H9 (cell line): ENCODE results near the gene SIM1. TPM values are rescaled to one million over a fixed set of nuclear protein-coding genes. Genes with fewer than 3 reads are reported as not detected.

Experiments
- DNase-seq: peaks from one replicate; pipeline ENCODE4 v3.0.0-alpha.2; 2017
- H2AFZ ChIP-seq: one replicate; pipeline ENCODE4 v1.6.1; 2013; ENCODE audit warnings: mild to moderate bottlenecking, low read length, control low read depth, moderate library complexity
- H2AK5ac ChIP-seq: 2 replicates; pipeline ENCODE4 v1.6.1; 2013; ENCODE audit warnings: low read length, control low read depth, mixed read lengths; ENCODE audit not compliant: insufficient read length
- H2BK120ac ChIP-seq: one replicate; pipeline ENCODE4 v1.6.1; 2013; ENCODE audit warnings: low read depth, mild to moderate bottlenecking, low read length, control low read depth, inconsistent platforms; ENCODE audit not compliant: poor library complexity, severe bottlenecking
- H2BK12ac ChIP-seq: 2 replicates; pipeline ENCODE4 v1.6.1; 2013; ENCODE audit warnings: low read length, control low read depth, mixed read lengths, low read depth; ENCODE audit not compliant: insufficient read length
- H2BK15ac ChIP-seq: 2 replicates; pipeline ENCODE4 v1.6.1; 2013; ENCODE audit warnings: low read depth, low read length, control low read depth
- H2BK20ac ChIP-seq: one replicate; pipeline ENCODE4 v1.6.1; 2013; ENCODE audit warnings: low read depth, mild to moderate bottlenecking, low read length, control low read depth, inconsistent platforms; ENCODE audit not compliant: poor library complexity, severe bottlenecking
- H2BK5ac ChIP-seq: 2 replicates; pipeline ENCODE4 v1.6.1; 2013; ENCODE audit warnings: low read length, control low read depth, mixed read lengths; ENCODE audit not compliant: insufficient read length
- H3K14ac ChIP-seq: 2 replicates; pipeline ENCODE4 v1.6.1; 2013; ENCODE audit warnings: low read length, control low read depth; ENCODE audit not compliant: insufficient read depth
- H3K18ac ChIP-seq: 2 replicates; pipeline ENCODE4 v1.6.1; 2013; ENCODE audit warnings: low read depth, mild to moderate bottlenecking, mixed read lengths, low read length, control low read depth; ENCODE audit not compliant: insufficient read length
- H3K23ac ChIP-seq: 2 replicates; pipeline ENCODE4 v1.6.1; 2013; ENCODE audit warnings: low read length, control low read depth, mixed read lengths, low read depth; ENCODE audit not compliant: insufficient read length
- H3K23me2 ChIP-seq: 2 replicates; pipeline ENCODE4 v1.6.1; 2013; ENCODE audit warnings: low read depth, mild to moderate bottlenecking, mixed read lengths, low read length, control low read depth; ENCODE audit not compliant: insufficient read length, poor library complexity, severe bottlenecking
- H3K27ac ChIP-seq: 2 replicates; pipeline ENCODE4 v1.5.1; 2013; ENCODE audit warnings: low read length, control low read depth, mixed read lengths, low read depth; ENCODE audit not compliant: insufficient read length
- H3K27me3 ChIP-seq: 2 replicates; pipeline ENCODE4 v1.6.1; 2013; ENCODE audit warnings: low read length, control low read depth, inconsistent platforms; ENCODE audit not compliant: insufficient read depth
- H3K4ac ChIP-seq: 2 replicates; pipeline ENCODE4 v1.6.1; 2013; ENCODE audit warnings: low read depth, mild to moderate bottlenecking, control low read depth, inconsistent platforms, low read length, moderate library complexity
- H3K4me1 ChIP-seq: 2 replicates; pipeline ENCODE4 v1.6.1; 2013; ENCODE audit warnings: low read length, control low read depth, inconsistent platforms; ENCODE audit not compliant: insufficient read depth
- H3K4me2 ChIP-seq: 2 replicates; pipeline ENCODE4 v1.6.1; 2013; ENCODE audit warnings: low read length, control low read depth, mixed read lengths; ENCODE audit not compliant: insufficient read length, insufficient read depth
- H3K56ac ChIP-seq: 2 replicates; pipeline ENCODE4 v1.6.1; 2013; ENCODE audit warnings: low read depth, mild to moderate bottlenecking, mixed read lengths, low read length, control low read depth; ENCODE audit not compliant: insufficient read length
- H3K79me1 ChIP-seq: 2 replicates; pipeline ENCODE4 v1.6.1; 2013; ENCODE audit warnings: low read depth, mild to moderate bottlenecking, moderate library complexity, low read length, control low read depth, inconsistent platforms; ENCODE audit not compliant: insufficient read depth, poor library complexity, severe bottlenecking
- H3K79me2 ChIP-seq: 2 replicates; pipeline ENCODE4 v1.6.1; 2013; ENCODE audit warnings: low read length, control low read depth, inconsistent platforms; ENCODE audit not compliant: insufficient read depth
- H3K9ac ChIP-seq: 2 replicates; pipeline ENCODE4 v1.6.1; 2013; ENCODE audit warnings: low read length, control low read depth, mixed read lengths; ENCODE audit not compliant: insufficient read length; ENCODE audit errors: extremely low read depth
- H3K9me3 ChIP-seq: one replicate; pipeline ENCODE4 v1.6.1; 2013; ENCODE audit warnings: low read depth, low read length, inconsistent platforms; ENCODE audit not compliant: control insufficient read depth
- H3T11ph ChIP-seq: one replicate; pipeline ENCODE4 v1.6.1; 2013; ENCODE audit warnings: mild to moderate bottlenecking, low read length, control low read depth, inconsistent platforms
- H4K20me1 ChIP-seq: one replicate; pipeline ENCODE4 v1.6.1; 2013; ENCODE audit not compliant: control insufficient read depth, insufficient read length, insufficient read depth
- H4K5ac ChIP-seq: 2 replicates; pipeline ENCODE4 v1.6.1; 2013; ENCODE audit warnings: low read depth, mild to moderate bottlenecking, mixed read lengths, low read length, control low read depth; ENCODE audit not compliant: insufficient read length
- H4K8ac ChIP-seq: replicated peaks from 2 replicates; pipeline ENCODE4 v1.6.1; 2013; ENCODE audit warnings: low read length, control low read depth, mixed read lengths, low read depth; ENCODE audit not compliant: insufficient read length
- H4K91ac ChIP-seq: 2 replicates; pipeline ENCODE4 v1.6.1; 2013; ENCODE audit warnings: low read depth, mild to moderate bottlenecking, moderate library complexity, mixed read lengths, low read length, control low read depth; ENCODE audit not compliant: insufficient read length
- H3K27ac Mint-ChIP-seq, 3 experiments: 2 replicates in 2 of 3; 3 replicates in 1 of 3; pipeline ENCODE4 v1.8.0; 2020 to 2021; ENCODE audit warnings: mixed read lengths in 3 of 3, mild to moderate bottlenecking in 1 of 3, moderate library complexity in 1 of 3
- H3K27me3 Mint-ChIP-seq: 2 replicates; pipeline ENCODE4 v1.8.0; 2021; ENCODE audit warnings: low read depth, mild to moderate bottlenecking, moderate library complexity, mixed read lengths
- H3K36me3 Mint-ChIP-seq, 3 experiments: 2 replicates in 2 of 3; 3 replicates in 1 of 3; pipeline ENCODE4 v1.8.0; 2020 to 2021; ENCODE audit warnings: low read depth in 3 of 3, mixed read lengths in 3 of 3; ENCODE audit not compliant: insufficient read depth in 1 of 3
- H3K4me1 Mint-ChIP-seq, 2 experiments: 2 replicates each; pipeline ENCODE4 v1.8.0; 2020; ENCODE audit warnings: mixed read lengths in 2 of 2
- H3K4me3 Mint-ChIP-seq, 2 experiments: 2 replicates in 1 of 2; 3 replicates in 1 of 2; pipeline ENCODE4 v1.8.0; 2020 to 2021; ENCODE audit warnings: mild to moderate bottlenecking in 2 of 2, mixed read lengths in 2 of 2, moderate library complexity in 1 of 2
- H3K9me3 Mint-ChIP-seq, 2 experiments: 2 replicates in 1 of 2; 3 replicates in 1 of 2; pipeline ENCODE4 v1.8.0; 2020; ENCODE audit warnings: mild to moderate bottlenecking in 2 of 2, mixed read lengths in 2 of 2, moderate library complexity in 1 of 2
- CTCF ChIP-seq: fragments of 200-600 bp; sonication (generic); conservative IDR thresholded peaks from 3 replicates; pipeline ENCODE4 v1.8.0; 2021; ENCODE audit warnings: antibody characterized with exemption, mild to moderate bottlenecking
- WGBS: extraction: QIAGEN DNeasy Blood & Tissue Kit; methylation state at CpG from one replicate; pipeline ENCODE4 v1.1.7; 2013; ENCODE audit warnings: missing lambda C conversion rate, low lambda C conversion rate, mixed read lengths; ENCODE audit not compliant: insufficient read length; ENCODE audit errors: extremely low coverage; 5-methylcytosine and 5-hydroxymethylcytosine counted together
- total RNA-seq: library from RNA; stranded (reverse); gene quantifications from 2 replicates; pipeline ENCODE4 v1.2.1, GENCODE V29; 2021

Gene SIM1
- total RNA-seq, 1 experiment from 2014 or later, result not detected

- Histone ChIP-seq H4K20me1 (no peaks in the 10 kb centered on the region), H2BK5ac (no peak overlapping the region), H3K14ac (no peak overlapping the region), H3K79me1 (no peaks in the 10 kb centered on the region), H3K4me2 (no peak overlapping the region), H4K5ac (no peak overlapping the region), H2AFZ (no peak overlapping the region), H4K91ac (no peak overlapping the region), H3K23ac (no peak overlapping the region), H2BK12ac (no peak overlapping the region), H3K9me3 (no peaks in the 10 kb centered on the region), H3K18ac (no peak overlapping the region), H2BK120ac (no peak overlapping the region), H2BK15ac (no peak overlapping the region), H2AK5ac (no peak overlapping the region), H3K27ac (no peak overlapping the region), H3K56ac (no peak overlapping the region), H4K8ac (no peak overlapping the region), H3K4me1 (no peaks in the 10 kb centered on the region), H3K23me2 (no peaks in the 10 kb centered on the region), H3K79me2 (no peaks in the 10 kb centered on the region), H3T11ph (no peak overlapping the region), H3K9ac (no peak overlapping the region), H2BK20ac (no peak overlapping the region), H3K27me3 (no peaks in the 10 kb centered on the region), H3K4ac (no peak overlapping the region)
- no peaks in the 10 kb centered on the region for H3K36me3 Mint-ChIP-seq
- no peaks in the 10 kb centered on the region for H3K9me3 Mint-ChIP-seq
- H3K4me3 Mint-ChIP-seq, result no peak overlapping the region
- H3K27ac Mint-ChIP-seq, result no peak overlapping the region
- DNase-seq, result no peak
- TF ChIP-seq CTCF, result no peak
- WGBS, result no CpG with 5 or more reads among the region's 5 CpGs
- H3K27me3 Mint-ChIP-seq, result peaks cover under 1% of the 10 kb centered on the region; the same call in 1 of the 2 replicates
- peaks cover 9 to 23% of the 10 kb centered on the region in 2 experiments for H3K4me1 Mint-ChIP-seq
These were observed 30.8 kb downstream of the SIM1 start for GRCh38 chr6:100433726-100434435.
